ENCODE results near the gene NRDC. TPM values are rescaled to one million over a fixed set of nuclear protein-coding genes. Genes with fewer than 3 reads are reported as not detected.

NRDC gene
- total and polyA plus RNA-seq, 10 of the 15 experiments (the other 5 are each of a cell fraction or from before 2014, with no cell fraction given), result 50.1 to 134 (median 90.4) TPM

DNA sequence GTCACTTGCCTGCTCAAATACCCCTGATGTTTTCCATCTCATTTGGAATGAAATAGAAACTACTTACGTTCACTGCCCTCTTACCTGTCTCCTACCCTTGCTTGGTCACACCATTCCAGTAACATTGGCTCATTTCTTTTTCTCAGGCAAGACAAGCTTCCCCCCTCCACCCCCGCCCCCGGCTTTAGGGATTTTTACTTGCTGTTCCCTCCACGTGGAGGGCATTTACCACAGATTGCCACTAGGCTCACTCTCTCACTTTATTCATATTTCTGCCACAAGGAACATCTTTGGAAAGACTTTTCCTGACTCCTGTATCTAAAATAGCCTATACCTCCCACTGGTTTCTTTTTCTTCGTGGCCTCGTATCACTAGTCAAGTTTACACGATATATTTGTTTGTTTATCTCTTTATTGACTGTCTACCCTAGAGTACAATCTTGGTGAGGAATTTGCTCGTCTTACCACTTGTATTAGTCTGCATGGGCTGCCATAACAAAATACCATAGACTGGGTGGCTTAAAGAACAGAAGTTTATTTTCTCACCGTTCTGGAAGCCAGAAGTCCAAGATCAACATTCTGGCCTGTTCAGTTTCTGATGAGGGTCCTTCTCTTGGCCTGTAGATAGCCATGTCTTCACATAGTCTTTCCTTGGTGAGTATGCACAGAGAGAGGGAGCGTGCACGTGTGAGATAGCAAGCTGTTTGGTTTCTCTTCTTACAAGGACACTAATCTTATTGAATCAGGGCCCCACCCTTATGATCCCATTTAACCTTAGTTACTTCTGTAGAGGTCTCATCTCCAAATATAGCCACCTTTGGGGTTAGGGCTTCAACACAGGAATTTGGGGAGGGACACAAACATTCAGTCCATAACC, 126.2 kb downstream of the NRDC start:
- POLR2A ChIA-PET, result interaction anchor here (0.6 to 0.8 kb wide), 2 partner anchors 21 to 106 kb away, joined by 3 read pairs; no protein-coding TSS in a partner anchor
- SMC1A ChIA-PET (ENCODE audit: uncharacterized antibody, unreplicated experiment), result interaction anchor here (0.9 to 2.8 kb wide), 4 partner anchors 11 to 27 kb away, joined by 3 to 12 read pairs (median 10); no protein-coding TSS in a partner anchor
- Histone ChIP-seq H3K36me3 (ENCODE audit: control insufficient read depth in 2 of 2, insufficient read depth in 2 of 2, low read length in 1 of 2) (peaks cover 4 to 13% of the 10 kb centered on the region in 2 experiments), H3K79me2 (ENCODE audit: control insufficient read depth, insufficient read depth, low read length) (no peaks in the 10 kb centered on the region), H3K4me3 (no peak overlapping the region), H3K9ac (ENCODE audit: control insufficient read depth, insufficient read depth, low read length) (no peak overlapping the region), H3K27ac (ENCODE audit: control insufficient read depth, insufficient read depth) (no peak overlapping the region), H2AFZ (ENCODE audit: control insufficient read depth, low read depth, low read length) (no peak overlapping the region), H3K27me3 (replicated peaks in 1 of 2; ENCODE audit: control insufficient read depth in 2 of 2, insufficient read depth in 2 of 2, low read length in 1 of 2) (no peaks in the 10 kb centered on the region), H3K4me2 (ENCODE audit: control insufficient read depth, insufficient read depth) (no peak overlapping the region), H3K4me1 (ENCODE audit: control insufficient read depth, insufficient read depth, low read length) (no peaks in the 10 kb centered on the region; the same call in 1 of the 2 replicates), H4K20me1 (ENCODE audit: control insufficient read depth, insufficient read depth) (no peaks in the 10 kb centered on the region), H3K9me3 (replicated peaks; ENCODE audit: control insufficient read depth, insufficient read depth, low read length) (peaks cover 6% of the 10 kb centered on the region; the same call in 2 of the 3 replicates)
- FAIRE-seq, result no peak
- DNase-seq (ENCODE audit: low read depth, low spot score), result no peak
- ATAC-seq, result no peak
- in situ Hi-C loops (cut with MboI), result no loop called here
- WGBS (ENCODE audit: insufficient coverage, insufficient replicate concordance, low lambda C conversion rate, missing lambda C conversion rate), result 96% methylated on average over 11 of the region's 11 CpGs
- intact Hi-C loops (cut with micrococcal nuclease; ENCODE audit: unreplicated experiment), result no loop called here
- BruUV-seq (replicated peaks), result no TSS peak
- RAD21 ChIA-PET (ENCODE audit: unreplicated experiment), result no interaction called here
- CTCF ChIA-PET, result interaction anchor here (0.6 to 2.3 kb wide), 4 partner anchors 8 to 91 kb away, joined by 3 to 10 read pairs (median 4); no protein-coding TSS in a partner anchor
- no peak for TF ChIP-seq RFX5 (IDR thresholded peaks at IDR 0.05; ENCODE audit: low read depth, low read length)
- TF ChIP-seq ZNF217 (IDR thresholded peaks at IDR 0.05), result no peak
- TF ChIP-seq ZNF24 (IDR thresholded peaks at IDR 0.05), result no peak
- no peak for TF ChIP-seq RUNX3 (IDR thresholded peaks at IDR 0.05; ENCODE audit: low read length)
- no peak for TF ChIP-seq IKZF2 (IDR thresholded peaks at IDR 0.05)
- no peak for TF ChIP-seq MTA3 (IDR thresholded peaks at IDR 0.05; ENCODE audit: borderline replicate concordance, low read length)
- TF ChIP-seq, protein P1, sequence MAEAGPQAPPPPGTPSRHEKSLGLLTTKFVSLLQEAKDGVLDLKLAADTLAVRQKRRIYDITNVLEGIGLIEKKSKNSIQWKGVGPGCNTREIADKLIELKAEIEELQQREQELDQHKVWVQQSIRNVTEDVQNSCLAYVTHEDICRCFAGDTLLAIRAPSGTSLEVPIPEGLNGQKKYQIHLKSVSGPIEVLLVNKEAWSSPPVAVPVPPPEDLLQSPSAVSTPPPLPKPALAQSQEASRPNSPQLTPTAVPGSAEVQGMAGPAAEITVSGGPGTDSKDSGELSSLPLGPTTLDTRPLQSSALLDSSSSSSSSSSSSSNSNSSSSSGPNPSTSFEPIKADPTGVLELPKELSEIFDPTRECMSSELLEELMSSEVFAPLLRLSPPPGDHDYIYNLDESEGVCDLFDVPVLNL (IDR thresholded peaks at IDR 0.05; ENCODE audit: low read depth, low read length), result no peak
- TF ChIP-seq, protein P2, sequence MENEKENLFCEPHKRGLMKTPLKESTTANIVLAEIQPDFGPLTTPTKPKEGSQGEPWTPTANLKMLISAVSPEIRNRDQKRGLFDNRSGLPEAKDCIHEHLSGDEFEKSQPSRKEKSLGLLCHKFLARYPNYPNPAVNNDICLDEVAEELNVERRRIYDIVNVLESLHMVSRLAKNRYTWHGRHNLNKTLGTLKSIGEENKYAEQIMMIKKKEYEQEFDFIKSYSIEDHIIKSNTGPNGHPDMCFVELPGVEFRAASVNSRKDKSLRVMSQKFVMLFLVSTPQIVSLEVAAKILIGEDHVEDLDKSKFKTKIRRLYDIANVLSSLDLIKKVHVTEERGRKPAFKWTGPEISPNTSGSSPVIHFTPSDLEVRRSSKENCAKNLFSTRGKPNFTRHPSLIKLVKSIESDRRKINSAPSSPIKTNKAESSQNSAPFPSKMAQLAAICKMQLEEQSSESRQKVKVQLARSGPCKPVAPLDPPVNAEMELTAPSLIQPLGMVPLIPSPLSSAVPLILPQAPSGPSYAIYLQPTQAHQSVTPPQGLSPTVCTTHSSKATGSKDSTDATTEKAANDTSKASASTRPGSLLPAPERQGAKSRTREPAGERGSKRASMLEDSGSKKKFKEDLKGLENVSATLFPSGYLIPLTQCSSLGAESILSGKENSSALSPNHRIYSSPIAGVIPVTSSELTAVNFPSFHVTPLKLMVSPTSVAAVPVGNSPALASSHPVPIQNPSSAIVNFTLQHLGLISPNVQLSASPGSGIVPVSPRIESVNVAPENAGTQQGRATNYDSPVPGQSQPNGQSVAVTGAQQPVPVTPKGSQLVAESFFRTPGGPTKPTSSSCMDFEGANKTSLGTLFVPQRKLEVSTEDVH (IDR thresholded peaks at IDR 0.05; ENCODE audit: low read depth, partially characterized antibody), result no peak
- no peak for TF ChIP-seq PAX8 (IDR thresholded peaks at IDR 0.05)
- no peak for TF ChIP-seq RB1 (IDR thresholded peaks at IDR 0.05; ENCODE audit: borderline replicate concordance)
- TF ChIP-seq CBX5 (IDR thresholded peaks at IDR 0.05; ENCODE audit: low read depth), result no peak
- no peak for TF ChIP-seq POLR2AphosphoS5 (IDR thresholded peaks at IDR 0.05; ENCODE audit: low read length)
- no peak for TF ChIP-seq CREB1 (IDR thresholded peaks at IDR 0.05; ENCODE audit: low read depth)
- TF ChIP-seq, protein P3, sequence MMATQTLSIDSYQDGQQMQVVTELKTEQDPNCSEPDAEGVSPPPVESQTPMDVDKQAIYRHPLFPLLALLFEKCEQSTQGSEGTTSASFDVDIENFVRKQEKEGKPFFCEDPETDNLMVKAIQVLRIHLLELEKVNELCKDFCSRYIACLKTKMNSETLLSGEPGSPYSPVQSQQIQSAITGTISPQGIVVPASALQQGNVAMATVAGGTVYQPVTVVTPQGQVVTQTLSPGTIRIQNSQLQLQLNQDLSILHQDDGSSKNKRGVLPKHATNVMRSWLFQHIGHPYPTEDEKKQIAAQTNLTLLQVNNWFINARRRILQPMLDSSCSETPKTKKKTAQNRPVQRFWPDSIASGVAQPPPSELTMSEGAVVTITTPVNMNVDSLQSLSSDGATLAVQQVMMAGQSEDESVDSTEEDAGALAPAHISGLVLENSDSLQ (IDR thresholded peaks at IDR 0.05), result no peak
- no peak for TF ChIP-seq EGR1 (IDR thresholded peaks at IDR 0.05; ENCODE audit: borderline replicate concordance in 1 of 2, low read depth in 2 of 2, low read length in 2 of 2)

Measured in GM12878 (cell line).